Limb (tissue), 2 donors: Measurements from ENCODE around the gene NPEPPS.

Source experiments
- DNase-seq, 2 donors: peaks; one replicate each; pipeline ENCODE4 v3.0.0-alpha.2; 2016; ENCODE audit errors: extremely low spot score in 2 of 2

The NPEPPS gene

GRCh38 chr17:47629826-47630225 is 98.9 kb downstream of the NPEPPS start:
- DNase-seq = no peak

GRCh38 chr17:47630614-47631013 is 99.7 kb downstream of the NPEPPS start:
- DNase-seq = no peak

- no peak for DNase-seq
These were observed 102.1 kb downstream of the NPEPPS start for GRCh38 chr17:47632991-47633390.

DNA sequence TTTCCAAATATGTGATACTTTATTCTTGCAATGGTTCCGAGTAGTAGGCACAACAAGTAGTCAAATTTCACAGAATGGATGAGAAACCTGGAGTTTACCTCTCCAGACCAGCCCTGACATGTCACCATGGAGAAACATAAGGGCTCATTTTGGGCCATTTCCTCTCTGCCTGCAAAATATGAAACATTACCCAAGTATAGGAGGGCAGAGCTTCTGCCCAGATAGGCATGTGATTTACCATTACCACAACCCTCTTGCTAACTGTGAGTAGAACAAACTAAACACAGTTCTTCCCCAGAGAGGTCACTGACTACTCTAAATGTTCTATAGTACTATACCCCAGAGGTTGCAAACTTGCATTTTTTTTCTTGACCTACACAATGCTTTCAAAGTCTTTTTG is 103.1 kb downstream of the NPEPPS start:
- DNase-seq = no peak

DNA sequence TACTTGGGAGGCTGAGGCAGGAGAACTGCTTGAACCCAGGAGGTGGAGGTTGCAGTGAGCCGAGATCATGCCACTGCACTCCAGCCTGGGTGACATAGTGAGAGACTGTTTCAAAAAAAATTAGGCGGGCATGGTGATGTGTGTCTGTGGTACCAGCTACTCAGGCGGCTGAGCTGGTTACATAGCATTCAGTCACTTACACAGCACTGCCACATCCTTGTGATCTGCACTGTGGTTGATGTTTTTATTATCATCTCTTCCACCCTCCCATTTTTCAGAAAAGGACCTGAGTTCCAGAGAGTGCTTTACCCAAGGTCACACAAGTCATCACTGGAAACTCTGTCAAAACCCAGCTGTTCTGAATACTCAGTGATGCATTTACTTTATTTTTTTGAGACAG is 104.0 kb downstream of the NPEPPS start:
- no peak for DNase-seq

GRCh38 chr17:47635734-47636133 is 104.8 kb downstream of the NPEPPS start:
- DNase-seq = no peak

- no peak for DNase-seq
These were observed 105.5 kb downstream of the NPEPPS start for GRCh38 chr17:47636273-47637030.

DNA sequence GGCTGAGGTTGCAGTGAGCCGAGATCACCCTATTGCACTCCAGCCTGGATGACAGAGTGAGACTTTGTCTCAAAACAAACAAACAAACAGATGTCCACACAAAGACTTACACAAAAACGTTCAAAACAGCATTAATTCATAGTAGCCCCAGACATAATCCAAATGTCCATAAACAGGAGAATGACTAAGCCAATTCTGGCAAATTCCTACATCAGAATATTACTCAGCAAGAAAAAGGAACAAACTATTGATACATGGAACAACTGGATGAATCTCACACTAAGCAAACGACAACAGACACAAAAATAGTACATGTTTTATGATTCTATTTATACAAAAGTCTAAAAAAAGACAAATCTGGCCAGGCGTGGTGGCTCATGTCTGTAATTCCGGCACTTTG is 108.0 kb downstream of the NPEPPS start:
- DNase-seq = no peak

DNA sequence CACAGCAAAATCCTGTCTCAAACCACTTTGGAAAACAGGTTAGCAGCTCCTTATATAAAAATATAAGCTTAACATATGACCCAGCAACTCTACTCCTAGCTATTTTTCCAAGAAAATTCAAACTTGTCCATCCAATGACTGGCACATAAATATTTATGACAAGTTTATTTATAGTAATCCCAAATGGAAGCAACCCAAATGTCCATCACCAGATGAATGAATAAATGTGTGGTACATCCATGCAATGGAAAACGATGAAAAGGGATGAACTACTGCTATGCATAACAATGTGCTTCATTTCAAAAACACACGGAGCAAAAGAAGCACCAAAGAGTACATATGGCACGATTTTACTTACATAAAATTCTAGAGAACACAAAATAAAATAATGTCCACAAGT is 109.2 kb downstream of the NPEPPS start:
- DNase-seq = no peak

DNA sequence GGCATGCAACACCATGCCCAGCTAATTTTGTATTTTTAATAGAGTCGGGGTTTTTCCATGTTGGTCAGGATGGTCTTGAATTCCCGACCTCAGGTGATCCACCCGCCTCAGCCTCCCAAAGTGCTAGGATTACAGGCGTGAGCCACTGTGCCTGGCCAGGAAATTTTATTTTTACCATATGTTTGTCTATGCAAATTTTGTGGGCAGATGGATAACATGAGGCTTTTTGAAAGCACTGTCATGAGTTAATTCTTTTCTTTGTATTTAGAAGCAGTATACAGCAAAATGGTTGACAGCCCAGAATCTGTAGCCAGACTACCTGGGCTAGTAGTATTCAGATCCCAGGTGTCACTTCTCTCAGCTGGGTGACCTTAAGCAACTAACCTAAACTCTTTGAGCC is 110.3 kb downstream of the NPEPPS start:
- DNase-seq = no peak

DNA sequence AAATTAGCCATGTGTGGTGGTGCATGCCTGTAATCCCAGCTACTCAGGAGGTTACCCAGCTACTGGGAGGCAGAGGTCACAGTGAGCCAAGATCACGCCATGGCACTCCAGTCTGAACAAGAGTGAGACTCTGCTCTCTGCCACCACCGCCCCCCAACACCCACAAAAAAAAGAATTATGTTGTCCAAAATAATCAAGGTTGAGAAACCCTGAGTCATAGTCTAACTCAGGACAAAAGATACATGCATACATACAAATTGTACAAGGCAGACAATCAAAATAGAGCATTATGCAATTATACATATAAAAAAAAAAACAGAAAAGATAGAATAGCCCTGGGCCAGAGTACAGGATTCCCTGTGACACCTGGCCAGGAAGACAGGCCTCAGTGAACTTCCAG is 112.2 kb downstream of the NPEPPS start:
- no peak for DNase-seq

- DNase-seq = no peak
These were observed 113.4 kb downstream of the NPEPPS start for GRCh38 chr17:47644324-47644723.

DNA sequence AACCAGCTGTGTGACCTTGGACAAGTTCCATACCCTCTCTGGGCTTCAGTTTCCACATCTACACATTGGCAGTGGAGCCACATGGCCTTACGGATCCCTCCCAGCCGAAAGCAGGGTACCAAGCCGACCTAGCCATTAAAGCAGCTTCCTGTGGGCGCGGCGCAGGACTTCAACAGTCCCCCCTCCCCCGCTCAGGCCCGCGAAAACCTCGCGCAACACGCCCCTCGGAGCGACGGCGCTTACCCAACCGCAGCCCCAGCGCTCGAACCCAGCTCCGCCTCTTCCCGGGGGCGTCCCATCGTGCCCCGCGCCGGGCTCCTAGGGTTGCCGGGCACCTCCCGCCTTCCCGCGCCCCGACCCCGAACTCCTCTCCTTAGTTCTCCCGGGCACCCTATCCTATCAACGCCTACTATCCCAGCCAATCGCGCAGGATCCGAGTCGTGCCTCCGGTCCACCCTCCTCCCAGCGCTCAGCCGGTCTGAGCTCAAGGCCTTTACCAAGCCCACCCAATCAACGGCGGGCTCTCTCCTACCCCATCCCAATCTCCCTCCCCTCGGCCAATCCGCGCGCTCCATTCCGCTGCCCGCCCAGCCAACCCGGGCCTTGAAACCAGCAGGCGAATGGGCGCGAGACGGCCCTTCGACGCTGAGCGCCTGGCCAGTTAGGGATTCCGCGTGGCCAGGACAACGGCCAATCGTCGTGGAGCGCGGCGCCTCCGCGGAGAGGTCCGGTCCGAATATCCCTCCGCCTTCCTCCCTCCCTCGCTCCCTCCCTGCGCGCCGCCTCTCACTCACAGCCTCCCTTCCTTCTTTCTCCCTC is 118.5 kb downstream of the NPEPPS start, which contains the start of gene KPNB1:
KPNB1 (plus strand) TSS at position 767 of the 819 bp plus-strand sequence. CDS start 326 bp downstream, outside the sequence.
- DNase-seq = peak; percentile 99

DNA sequence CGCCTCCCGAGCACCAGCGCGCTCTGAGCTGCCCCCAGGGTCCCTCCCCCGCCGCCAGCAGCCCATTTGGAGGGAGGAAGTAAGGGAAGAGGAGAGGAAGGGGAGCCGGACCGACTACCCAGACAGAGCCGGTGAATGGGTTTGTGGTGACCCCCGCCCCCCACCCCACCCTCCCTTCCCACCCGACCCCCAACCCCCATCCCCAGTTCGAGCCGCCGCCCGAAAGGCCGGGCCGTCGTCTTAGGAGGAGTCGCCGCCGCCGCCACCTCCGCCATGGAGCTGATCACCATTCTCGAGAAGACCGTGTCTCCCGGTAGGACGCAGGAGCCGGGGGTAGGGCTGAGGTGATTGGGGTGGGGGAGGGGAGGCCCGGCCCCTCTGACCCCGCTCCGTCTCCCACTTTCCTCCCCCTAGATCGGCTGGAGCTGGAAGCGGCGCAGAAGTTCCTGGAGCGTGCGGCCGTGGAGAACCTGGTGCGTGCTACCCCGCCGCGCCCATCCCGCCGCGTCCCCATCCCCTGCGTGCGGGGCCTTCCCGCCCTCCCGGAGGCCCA is 119.1 kb downstream of the NPEPPS start:
- DNase-seq = no peak

DNA sequence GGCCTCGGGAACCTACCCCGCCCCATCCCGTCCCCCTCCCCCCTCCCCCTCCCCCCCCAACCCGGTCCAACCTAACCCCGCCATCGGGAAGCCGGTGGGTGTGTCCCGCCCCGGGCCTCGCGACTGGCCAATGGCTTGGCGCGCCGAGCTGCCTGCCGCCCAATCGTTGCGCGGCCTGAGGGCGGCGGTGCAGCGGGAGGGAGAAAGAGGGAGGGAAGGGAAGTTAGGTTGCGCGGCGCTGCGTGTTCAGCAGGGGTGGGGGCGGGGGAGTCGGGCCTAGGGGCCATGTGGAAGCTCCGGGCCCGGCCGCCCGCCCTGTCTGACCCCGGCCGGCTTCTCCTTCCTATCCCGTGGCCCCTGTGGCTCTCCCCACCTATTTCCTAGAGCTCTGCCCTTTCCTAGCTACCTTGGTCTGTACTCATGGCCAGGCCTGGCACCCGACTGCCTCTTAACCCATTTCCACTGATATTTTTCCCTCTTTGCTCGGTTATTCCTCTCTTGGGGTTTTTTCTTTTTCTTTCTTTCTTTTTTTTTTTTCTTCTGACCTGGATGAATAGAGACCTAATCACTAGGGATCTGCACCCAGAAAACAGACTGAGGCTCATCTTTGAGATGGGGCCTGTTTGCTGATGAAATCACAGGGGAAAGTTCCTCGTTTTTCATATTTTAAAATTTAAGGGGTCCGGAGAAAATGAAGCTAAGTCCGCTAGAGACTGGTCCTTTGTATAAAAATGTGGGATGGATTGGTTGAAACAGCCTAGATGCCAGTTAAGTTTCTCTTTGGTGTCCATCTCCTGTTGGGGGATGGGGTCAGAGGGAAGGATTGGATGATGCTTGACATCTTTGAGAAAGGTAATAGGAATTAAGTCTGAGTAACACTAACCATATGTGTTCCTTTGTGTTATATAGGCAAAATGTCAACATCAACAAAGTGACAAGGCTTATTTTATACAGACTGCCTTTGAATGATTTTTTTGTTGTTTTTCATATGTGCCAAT is 119.9 kb downstream of the NPEPPS start:
- DNase-seq = peak; percentile 96

- DNase-seq = no peak
These were observed 120.8 kb downstream of the NPEPPS start for GRCh38 chr17:47651704-47652103.

GRCh38 chr17:47652570-47652969 is 121.7 kb downstream of the NPEPPS start:
- DNase-seq = no peak

- no peak for DNase-seq
These were observed 122.5 kb downstream of the NPEPPS start for GRCh38 chr17:47653442-47653841.

DNA sequence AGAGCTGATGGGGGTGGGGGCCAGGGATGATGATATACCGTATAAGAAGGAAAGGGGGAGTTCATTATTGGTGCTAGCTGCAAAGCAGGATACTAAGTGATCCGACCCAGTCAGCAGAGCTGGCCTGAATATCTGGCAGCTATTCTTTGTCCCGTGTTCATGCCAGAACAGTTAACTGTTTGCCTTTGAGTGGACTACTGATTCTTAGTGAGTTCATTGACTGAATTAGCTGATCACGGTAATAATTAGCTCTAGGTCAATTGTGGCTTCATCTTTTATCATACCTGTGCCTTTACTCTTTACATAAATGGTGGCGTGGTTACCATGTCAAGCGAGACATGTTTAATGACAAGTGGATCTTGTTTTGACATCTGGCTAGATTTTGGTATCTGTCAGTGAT is 124.1 kb downstream of the NPEPPS start:
- no peak for DNase-seq

DNA sequence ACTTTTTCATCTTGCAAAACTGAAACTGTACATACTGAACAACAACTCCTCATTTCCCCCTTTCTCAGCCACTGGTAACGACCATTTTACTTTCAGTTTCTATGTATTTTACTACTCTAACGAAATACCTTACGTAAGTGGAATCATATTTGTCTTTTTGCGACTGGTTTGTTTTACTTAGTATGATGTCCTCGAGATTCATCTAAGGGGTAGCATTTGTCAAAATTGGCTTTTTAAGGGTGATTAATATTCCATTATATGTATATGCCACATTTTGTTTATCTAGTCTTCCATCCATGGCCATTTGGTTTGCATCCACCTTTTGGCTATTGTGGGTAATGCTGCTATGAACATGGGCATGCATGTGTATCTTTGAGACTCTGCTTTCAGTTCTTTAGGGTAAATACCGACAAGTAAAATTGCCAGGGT is 129.2 kb downstream of the NPEPPS start:
- no peak for DNase-seq
